ENCODE measurements around the gene S100A14. TPM values are rescaled to one million over a fixed set of nuclear protein-coding genes. Genes with fewer than 3 reads are reported as not detected.

Gene S100A14
- total and polyA plus RNA-seq, 2 of the 4 experiments (the other 2 are of a cell fraction): 0.10 TPM; not detected in 1

DNA sequence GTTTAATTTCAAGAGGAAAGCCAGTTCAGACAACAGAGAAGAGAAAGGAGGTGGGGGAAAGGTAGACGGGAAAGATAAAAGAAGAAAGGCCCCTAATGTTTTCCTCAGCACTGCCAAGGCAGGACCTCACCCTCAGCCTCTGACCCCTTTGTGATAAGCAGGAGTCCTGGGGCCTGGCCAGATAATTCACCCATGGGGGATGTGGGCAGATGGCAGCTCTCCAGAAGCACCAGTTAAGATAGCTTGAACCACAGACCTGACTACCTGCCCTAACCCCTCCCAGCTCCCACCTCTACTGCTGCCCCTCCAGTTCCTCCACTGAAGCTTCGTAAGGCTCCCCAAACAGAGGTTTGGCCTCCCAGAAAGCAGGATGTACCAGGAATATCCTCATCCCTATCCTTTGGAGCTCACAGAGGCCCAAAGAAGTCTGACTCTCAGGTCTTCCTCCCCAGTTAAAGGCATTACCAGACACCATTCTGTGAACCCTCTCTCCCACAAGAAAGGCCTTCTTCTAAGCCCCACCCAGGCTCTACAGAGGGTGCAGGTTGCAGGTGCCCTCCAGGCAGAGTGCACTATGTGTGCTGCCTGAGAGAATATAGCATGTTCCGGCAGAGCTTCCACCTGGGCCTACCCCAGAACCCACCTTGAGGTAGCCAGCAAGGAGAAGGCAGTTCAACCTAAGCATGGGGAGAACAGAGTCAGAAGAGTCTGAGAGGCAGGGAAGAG, 33.2 kb upstream of the S100A14 start:
- no peak overlapping the region for H3K4ac ChIP-seq (ENCODE audit: low read depth, low read length)
- no peaks in the 10 kb centered on the region for H3K27me3 ChIP-seq (ENCODE audit: control insufficient read depth, insufficient read depth, low read length)
- H3K4me3 ChIP-seq (ENCODE audit: insufficient read depth, low read depth, low read length): no peak overlapping the region
- H3K36me3 ChIP-seq (ENCODE audit: control insufficient read depth, insufficient read depth, low read length): peaks cover 17% of the 10 kb centered on the region
- no peak overlapping the region for H3K27ac ChIP-seq (ENCODE audit: insufficient read depth, low read length)
- in situ Hi-C loops (cut with MboI; ENCODE audit: low sequenced_read_pairs): loop anchor here (10.0 kb wide), 1 partner anchor 134 kb away; no protein-coding TSS in a partner anchor
- POLR2A ChIA-PET (ENCODE audit: unreplicated experiment): no interaction called here
- no peak overlapping the region for H3K56ac ChIP-seq (ENCODE audit: extremely low read depth, insufficient read depth, low read length)
- no peak overlapping the region for H3K23ac ChIP-seq (ENCODE audit: low read depth, low read length)
- H2AK5ac ChIP-seq (ENCODE audit: low read depth, low read length): no peak overlapping the region
- no peak overlapping the region for H2BK20ac ChIP-seq (ENCODE audit: low read depth, low read length)
- peak overlapping the region; percentile 62 for H2AFZ ChIP-seq (replicated peaks; ENCODE audit: low read length, poor library complexity)
- H3K4me1 ChIP-seq (ENCODE audit: control insufficient read depth, insufficient read depth, low read length): peaks cover 7% of the 10 kb centered on the region
- H3K79me1 ChIP-seq (ENCODE audit: low read depth in 1 of 2, low read length in 2 of 2): peaks cover 0 to 18% of the 10 kb centered on the region in 2 experiments; a peak in 3 of 4 replicates
- no peaks in the 10 kb centered on the region for H4K20me1 ChIP-seq (ENCODE audit: insufficient read depth, low read length)
- no peak overlapping the region for H2BK5ac ChIP-seq (ENCODE audit: low read depth, low read length, poor library complexity, severe bottlenecking)
- no peak for DNase-seq
- no peak overlapping the region for H3K14ac ChIP-seq (replicated peaks; ENCODE audit: low read depth, low read length)
- H4K8ac ChIP-seq (ENCODE audit: low read depth in 2 of 2, low read length in 2 of 2): no peak overlapping the region
- 40% methylated on average over 1 of the region's 3 CpGs; no CpG with 5 or more reads in 1 of the 2 experiments for WGBS, 2 experiments (ENCODE audit: extremely low coverage in 2 of 2, insufficient read length in 1 of 2)
- H4K5ac ChIP-seq (ENCODE audit: low read depth, low read length): no peak overlapping the region
- peaks cover 10% of the 10 kb centered on the region for H3K9me1 ChIP-seq (ENCODE audit: insufficient read depth, low read length)
- H3K4me2 ChIP-seq (ENCODE audit: low read depth, low read length): no peak overlapping the region
- H2BK15ac ChIP-seq (ENCODE audit: low read depth, low read length): no peak overlapping the region
- dilution Hi-C loops (cut with HindIII; ENCODE audit: low sequenced_read_pairs, unreplicated experiment): no loop called here
- H2BK120ac ChIP-seq (ENCODE audit: low read depth, low read length): no peak overlapping the region
- no TSS peak for BruUV-seq (replicated peaks)
- no peak overlapping the region for H3K9ac ChIP-seq (ENCODE audit: low read depth, low read length)
- H2AK9ac ChIP-seq (replicated peaks; ENCODE audit: low read depth, low read length, poor library complexity): no peak overlapping the region
- H4K91ac ChIP-seq (ENCODE audit: insufficient read depth, low read depth, low read length): no peak overlapping the region
- CTCF ChIA-PET: interaction anchor here (0.8 kb wide), 1 partner anchor 81 kb away, joined by 3 read pairs; no protein-coding TSS in a partner anchor
- intact Hi-C loops (cut with micrococcal nuclease): no loop called here
- H3K9me3 ChIP-seq (ENCODE audit: control insufficient read depth, insufficient read depth, low read length): no peaks in the 10 kb centered on the region
- TF ChIP-seq, protein P1, sequence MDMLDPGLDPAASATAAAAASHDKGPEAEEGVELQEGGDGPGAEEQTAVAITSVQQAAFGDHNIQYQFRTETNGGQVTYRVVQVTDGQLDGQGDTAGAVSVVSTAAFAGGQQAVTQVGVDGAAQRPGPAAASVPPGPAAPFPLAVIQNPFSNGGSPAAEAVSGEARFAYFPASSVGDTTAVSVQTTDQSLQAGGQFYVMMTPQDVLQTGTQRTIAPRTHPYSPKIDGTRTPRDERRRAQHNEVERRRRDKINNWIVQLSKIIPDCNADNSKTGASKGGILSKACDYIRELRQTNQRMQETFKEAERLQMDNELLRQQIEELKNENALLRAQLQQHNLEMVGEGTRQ (IDR thresholded peaks at IDR 0.05; ENCODE audit: low read depth, low read length): no peak
- TF ChIP-seq SMC3 (IDR thresholded peaks at IDR 0.05; ENCODE audit: low read depth, low read length) (no peak), POLR2A (IDR thresholded peaks at IDR 0.05; ENCODE audit: low read depth, low read length) (no peak), FOS (IDR thresholded peaks at IDR 0.05; ENCODE audit: low read depth, low read length) (no peak), CHD1 (IDR thresholded peaks at IDR 0.05; ENCODE audit: low read depth, low read length) (no peak), MAZ (IDR thresholded peaks at IDR 0.05; ENCODE audit: borderline replicate concordance, low read depth, low read length) (no peak), BHLHE40 (IDR thresholded peaks at IDR 0.05; ENCODE audit: low read depth, low read length) (no peak), RAD21 (IDR thresholded peaks at IDR 0.05; ENCODE audit: low read length) (no peak), RCOR1 (IDR thresholded peaks at IDR 0.05; ENCODE audit: insufficient replicate concordance, low read length) (no peak), CEBPB (IDR thresholded peaks at IDR 0.05; ENCODE audit: low read depth, low read length) (no peak)
- no peak for ATAC-seq (ENCODE audit: low read depth)
- H3K18ac ChIP-seq (ENCODE audit: low read depth, low read length): no peak overlapping the region
